ENCODE data around the gene TECPR1. TPM values are rescaled to one million over a fixed set of nuclear protein-coding genes. Genes with fewer than 3 reads are reported as not detected.
A peak's percentile ranks its signal among the peaks of the same experiment; 100 is the strongest.

The TECPR1 gene
- total and polyA plus RNA-seq, 2 donors (not counting 1 experiment from before 2014, with no cell fraction given) = 20.9 to 52.2 TPM

- Histone ChIP-seq H3K4me2 (replicated peaks; ENCODE audit: low read depth, low read length, poor library complexity, severe bottlenecking) (peak overlapping the region; percentile 71), H3K9me3 (ENCODE audit: control extremely low read depth in 1 of 3, control insufficient read depth in 2 of 3, insufficient read depth in 1 of 3, low read length in 2 of 3) (peaks cover 0 to 9% (median 4%) of the 10 kb centered on the region in 3 donors), H2AFZ (ENCODE audit: insufficient read depth, low read depth, low read length, poor library complexity, severe bottlenecking) (no peak overlapping the region), H3K27me3 (replicated peaks in 1 of 4; ENCODE audit: control extremely low read depth in 1 of 4, control insufficient read depth in 3 of 4, insufficient read depth in 4 of 4, low read length in 3 of 4) (peaks cover 0 to 17% (median 7%) of the 10 kb centered on the region in 4 experiments), H4K20me1 (ENCODE audit: control insufficient read depth, insufficient read depth, low read length, poor library complexity, severe bottlenecking) (peaks cover 44% of the 10 kb centered on the region), H3K4me3 (ENCODE audit: control extremely low read depth in 1 of 5, extremely low read depth in 1 of 5, insufficient read depth in 1 of 5, low read depth in 2 of 5, low read length in 4 of 5) (peak overlapping the region in 3 of 5 experiments; percentile 21 to 49 (median 32)), H3K4me1 (ENCODE audit: control insufficient read depth in 2 of 2, insufficient read depth in 2 of 2, low read length in 2 of 2) (peaks cover 45 to 54% of the 10 kb centered on the region in 2 donors), H3K9ac (ENCODE audit: low read length) (peak overlapping the region; percentile 36), H3K36me3 (replicated peaks in 1 of 2; ENCODE audit: control extremely low read depth in 1 of 2, control insufficient read depth in 1 of 2, extremely low read depth in 1 of 2, insufficient read depth in 2 of 2, low read length in 1 of 2) (no peaks in the 10 kb centered on the region), H3K79me2 (ENCODE audit: control insufficient read depth, insufficient read depth, low read length) (no peaks in the 10 kb centered on the region), H3K27ac (ENCODE audit: low read length in 2 of 2) (no peak overlapping the region)
- intact Hi-C loops (cut with micrococcal nuclease) = no loop called here
- Mint-ChIP-seq H3K9me3 (ENCODE audit: insufficient read depth) (no peaks in the 10 kb centered on the region), H3K4me1 (peaks cover 55% of the 10 kb centered on the region), H3K27ac (no peak overlapping the region), H3K27me3 (peaks cover 17% of the 10 kb centered on the region), H3K4me3 (peak overlapping the region; percentile 68)
- 0% methylated on average over 2 of the region's 6 CpGs for WGBS (ENCODE audit: insufficient coverage)
- no peak for TF ChIP-seq EZH2 (IDR thresholded peaks at IDR 0.05; ENCODE audit: borderline replicate concordance, insufficient read depth, low read depth, low read length, poor library complexity, severe bottlenecking)
- TF ChIP-seq CTCF (IDR thresholded peaks at IDR 0.05) = no peak
- peak; percentile 63 for DNase-seq
- POLR2A ChIA-PET = no interaction called here
- CTCF ChIA-PET = interaction anchor here (1.1 kb wide), 1 partner anchor 50 kb away, joined by 3 read pairs; no protein-coding TSS in a partner anchor
- peak; percentile 14 for ATAC-seq (ENCODE audit: low read depth)
Measured at GRCh38 chr7:98200364-98200763, 51.7 kb downstream of the TECPR1 start.

GRCh38 chr7:98199131-98199530, 52.9 kb downstream of the TECPR1 start:
- Histone ChIP-seq H4K20me1 (ENCODE audit: control insufficient read depth, insufficient read depth, low read length, poor library complexity, severe bottlenecking) (peaks cover 38% of the 10 kb centered on the region), H3K9ac (ENCODE audit: low read length) (no peak overlapping the region), H3K36me3 (replicated peaks in 1 of 2; ENCODE audit: control extremely low read depth in 1 of 2, control insufficient read depth in 1 of 2, extremely low read depth in 1 of 2, insufficient read depth in 2 of 2, low read length in 1 of 2) (peaks cover 0 to 2% of the 10 kb centered on the region in 2 experiments), H3K27me3 (replicated peaks in 1 of 4; ENCODE audit: control extremely low read depth in 1 of 4, control insufficient read depth in 3 of 4, insufficient read depth in 4 of 4, low read length in 3 of 4) (peaks cover 0 to 17% (median 5%) of the 10 kb centered on the region in 4 experiments), H3K79me2 (ENCODE audit: control insufficient read depth, insufficient read depth, low read length) (no peaks in the 10 kb centered on the region), H3K9me3 (ENCODE audit: control extremely low read depth in 1 of 3, control insufficient read depth in 2 of 3, insufficient read depth in 1 of 3, low read length in 2 of 3) (peaks cover 0 to 7% (median 4%) of the 10 kb centered on the region in 3 donors), H3K27ac (ENCODE audit: low read length in 2 of 2) (no peak overlapping the region), H3K4me3 (ENCODE audit: control extremely low read depth in 1 of 5, extremely low read depth in 1 of 5, insufficient read depth in 1 of 5, low read depth in 2 of 5, low read length in 4 of 5) (no peak overlapping the region), H3K4me2 (replicated peaks; ENCODE audit: low read depth, low read length, poor library complexity, severe bottlenecking) (no peak overlapping the region), H3K4me1 (ENCODE audit: control insufficient read depth in 2 of 2, insufficient read depth in 2 of 2, low read length in 2 of 2) (peaks cover 45 to 50% of the 10 kb centered on the region in 2 donors), H2AFZ (ENCODE audit: insufficient read depth, low read depth, low read length, poor library complexity, severe bottlenecking) (no peak overlapping the region)
- H3K9me3 Mint-ChIP-seq (ENCODE audit: insufficient read depth) = no peaks in the 10 kb centered on the region
- H3K27ac Mint-ChIP-seq = no peak overlapping the region
- ChIA-PET CTCF (interaction anchor here (1.1 to 1.2 kb wide), 2 partner anchors 31 to 51 kb away, joined by 3 to 8 read pairs; no protein-coding TSS in a partner anchor), POLR2A (no interaction called here)
- H3K4me1 Mint-ChIP-seq = peaks cover 51% of the 10 kb centered on the region
- intact Hi-C loops (cut with micrococcal nuclease) = no loop called here
- WGBS (ENCODE audit: insufficient coverage) = 100% methylated on average over 1 of the region's 5 CpGs
- peak overlapping the region; percentile 21 for H3K4me3 Mint-ChIP-seq
- TF ChIP-seq EZH2 (IDR thresholded peaks at IDR 0.05; ENCODE audit: borderline replicate concordance, insufficient read depth, low read depth, low read length, poor library complexity, severe bottlenecking) = no peak
- no peak for TF ChIP-seq CTCF (IDR thresholded peaks at IDR 0.05)
- H3K27me3 Mint-ChIP-seq = peaks cover 17% of the 10 kb centered on the region
- no peak for DNase-seq
- no peak for ATAC-seq (ENCODE audit: low read depth)

All from B cell (primary cell).